NCI-H128 (cell line): ENCODE data around the gene TMEM87A.

Experiments used
- DNase-seq: peaks from one replicate; lab custom pipeline; 2025; ENCODE audit not compliant: unreplicated experiment; lab: John Stamatoyannopoulos, UW

The TMEM87A gene

GRCh38 chr15:42206406-42206805 is 66.8 kb downstream of the TMEM87A start:
- no peak for DNase-seq

DNA sequence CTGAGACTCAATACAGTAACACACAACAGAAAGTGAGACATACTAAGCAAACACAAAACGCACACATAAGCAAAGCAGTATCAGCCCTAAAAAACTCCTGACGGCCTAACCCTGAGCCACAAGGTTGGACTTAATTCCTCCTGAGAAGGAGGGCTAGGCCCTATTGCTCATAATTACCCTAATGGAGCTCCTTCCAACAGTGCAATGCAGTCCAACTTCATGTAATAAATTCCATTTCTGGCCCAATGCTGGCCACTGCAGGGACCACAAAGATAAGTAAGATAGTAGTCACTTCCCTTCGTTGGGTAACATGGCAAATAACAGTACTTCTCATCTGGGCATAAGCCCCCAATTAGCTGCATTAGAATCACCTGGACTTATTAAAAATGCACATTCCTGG is 69.3 kb downstream of the TMEM87A start:
- DNase-seq = no peak

DNA sequence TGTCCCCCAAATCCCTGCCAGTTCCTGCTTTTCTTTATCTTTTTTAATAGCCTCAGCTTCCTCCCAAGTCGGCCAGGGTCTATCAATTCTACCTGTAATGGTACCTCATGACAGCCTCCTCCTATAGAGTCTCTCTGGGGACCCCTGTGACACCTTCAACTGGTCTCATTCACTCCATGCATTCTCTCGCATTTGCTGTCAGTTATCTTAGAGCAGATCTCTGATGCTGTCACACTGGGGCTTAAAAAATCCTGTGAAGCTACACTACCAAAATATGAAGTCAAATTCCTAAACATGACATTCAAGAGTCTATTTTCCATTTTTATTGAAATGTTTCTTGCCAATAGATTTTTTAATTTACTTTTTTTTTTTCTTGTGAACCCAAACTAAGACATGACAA is 70.6 kb downstream of the TMEM87A start:
- DNase-seq = no peak

DNA sequence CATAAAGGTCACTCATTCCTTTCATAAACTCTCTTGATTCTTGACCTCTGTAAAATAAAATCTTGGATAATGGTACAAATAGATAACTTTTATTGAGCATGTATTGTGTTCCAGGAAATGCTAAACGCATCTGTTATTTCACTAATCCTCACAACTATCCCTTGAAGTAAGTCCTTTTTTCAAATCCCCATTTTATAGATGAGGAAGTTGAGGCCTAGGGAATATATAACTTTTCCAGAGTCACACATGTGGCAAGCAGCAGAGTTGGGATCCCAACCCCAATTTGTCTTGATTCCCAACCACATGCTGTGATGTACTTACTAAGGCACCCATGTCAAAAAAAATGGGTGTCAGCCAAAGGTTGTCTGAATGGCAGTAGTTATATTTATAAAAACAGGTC is 71.4 kb downstream of the TMEM87A start:
- no peak for DNase-seq

DNA sequence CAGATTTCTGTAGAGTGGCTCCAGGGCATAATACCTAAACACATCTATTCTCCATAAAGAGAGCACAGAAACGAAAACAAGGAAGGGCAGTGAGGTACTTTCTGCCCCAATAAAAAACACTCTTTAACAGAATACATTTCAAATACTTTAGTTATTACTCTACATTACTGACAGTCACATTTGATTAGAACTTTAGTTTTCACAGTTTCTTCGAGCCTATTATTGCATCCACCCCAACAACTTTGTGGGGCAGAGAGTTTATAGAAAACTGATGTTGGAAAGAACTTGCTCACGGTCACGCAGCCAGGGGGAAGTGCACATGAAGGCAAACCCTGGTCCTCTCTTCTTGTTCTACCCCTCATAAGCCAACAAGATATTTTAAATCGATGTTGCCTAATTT is 74.1 kb downstream of the TMEM87A start:
- no peak for DNase-seq

DNA sequence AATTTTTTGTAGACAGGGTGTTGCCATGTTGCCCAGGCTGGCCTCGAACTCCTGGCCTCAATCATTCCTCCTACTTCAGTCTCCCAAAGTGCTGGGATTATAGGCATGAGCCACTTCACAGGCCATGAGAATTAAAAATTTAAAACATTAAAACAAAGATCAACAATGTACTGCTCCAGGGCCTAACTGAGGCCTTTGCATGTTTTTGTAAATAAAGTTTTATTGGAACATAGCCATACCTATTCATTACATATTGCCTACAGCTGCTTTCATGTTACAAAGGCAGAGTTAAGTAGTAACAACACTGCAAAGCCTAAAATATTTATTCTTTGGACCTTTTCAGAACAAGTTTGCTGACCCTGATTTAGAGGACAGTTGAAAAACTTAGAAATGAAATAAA is 74.7 kb downstream of the TMEM87A start:
- DNase-seq = no peak

DNA sequence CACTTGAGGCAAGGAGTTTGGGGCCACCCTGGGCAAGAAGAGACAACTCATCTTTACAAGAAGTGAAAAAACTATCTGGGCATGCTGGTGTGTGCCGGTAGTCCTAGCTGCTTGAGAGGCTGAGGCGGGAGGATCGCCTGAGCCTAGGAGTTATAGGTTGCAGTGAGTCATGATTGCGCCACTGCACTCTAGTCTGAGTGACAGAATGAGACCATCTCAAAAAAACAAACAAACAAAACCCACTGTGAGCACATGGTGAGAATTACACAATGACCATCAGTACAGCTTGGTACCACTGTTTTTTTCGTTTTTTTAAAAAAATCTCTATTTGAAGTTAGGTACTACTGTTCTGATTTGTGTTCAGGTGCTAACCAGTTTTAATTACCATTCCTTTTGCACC is 78.7 kb downstream of the TMEM87A start:
- DNase-seq = no peak

- no peak for DNase-seq
Observed at GRCh38 chr15:42193383-42193782, 79.8 kb downstream of the TMEM87A start.

DNA sequence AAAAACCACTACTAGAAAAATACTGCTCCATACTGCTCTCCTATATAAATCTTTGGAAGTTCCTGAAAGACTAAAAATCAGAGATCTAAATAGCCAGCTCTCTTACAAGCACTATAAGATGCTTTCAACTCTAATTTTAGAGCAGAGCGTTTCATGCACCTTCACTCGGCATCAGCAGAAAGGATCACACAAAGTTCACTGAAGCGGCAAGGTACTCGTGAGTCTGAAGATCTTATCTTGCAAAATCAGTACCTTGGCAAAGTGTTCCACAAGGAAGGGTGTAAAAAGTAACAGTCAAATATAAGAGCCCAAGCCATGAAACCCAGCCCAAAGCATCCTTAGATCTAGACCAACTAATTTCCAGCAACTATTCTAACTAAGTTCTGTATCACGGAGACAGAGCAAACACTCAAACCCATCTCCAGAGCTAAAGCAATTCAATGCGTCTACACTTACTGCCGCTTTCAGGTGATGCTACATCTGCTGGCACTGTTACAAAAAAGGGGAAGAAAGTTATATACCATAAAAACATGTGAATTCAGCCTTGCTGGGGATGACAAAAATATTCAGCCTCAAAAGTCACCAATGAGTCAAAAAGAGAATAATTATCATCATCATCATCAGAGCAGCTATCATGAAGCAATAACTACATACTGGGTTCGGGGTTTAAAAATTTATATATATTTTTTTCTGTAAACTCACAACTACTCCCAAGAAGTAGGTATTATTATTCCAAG is 81.5 kb downstream of the TMEM87A start:
- DNase-seq = no peak

GRCh38 chr15:42190370-42190769 is 82.9 kb downstream of the TMEM87A start:
- no peak for DNase-seq

DNA sequence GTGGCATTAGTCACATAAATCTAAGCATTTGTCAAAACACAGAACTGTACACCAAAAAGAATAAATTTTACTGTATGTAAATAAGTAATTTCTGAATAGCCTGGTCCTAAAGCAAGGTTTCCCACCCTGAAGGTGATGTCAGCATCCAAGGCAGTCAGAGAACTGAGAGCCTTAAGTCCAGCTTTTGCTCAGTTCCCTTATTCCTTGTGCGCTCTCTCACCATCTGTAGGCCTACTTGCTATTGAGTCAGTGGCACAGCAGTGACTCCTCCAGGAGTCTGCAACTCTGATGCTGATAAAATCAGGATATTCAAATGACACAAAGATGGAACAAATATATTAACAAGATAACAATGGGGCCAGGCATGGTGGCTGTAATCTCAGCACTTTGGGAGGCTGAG is 87.4 kb downstream of the TMEM87A start:
- no peak for DNase-seq

DNA sequence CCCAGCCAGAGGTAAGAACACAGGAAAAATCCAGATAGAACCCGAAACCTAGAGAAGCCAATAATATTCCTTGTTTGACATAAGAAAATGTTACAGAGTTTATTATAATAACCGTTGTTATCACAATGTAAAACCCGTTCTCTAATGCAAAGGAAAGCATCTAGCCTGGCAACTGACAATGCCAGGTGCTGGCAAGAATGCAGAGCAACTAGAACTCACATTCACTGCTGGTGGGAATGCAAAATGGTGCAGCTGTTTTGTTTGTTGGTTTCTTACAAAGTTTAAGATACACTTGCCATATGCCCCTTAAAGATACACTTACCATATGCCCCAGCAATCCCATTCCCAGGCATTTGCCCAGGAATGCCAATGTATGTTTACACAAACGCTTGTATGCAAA is 88.5 kb downstream of the TMEM87A start:
- DNase-seq = no peak

GRCh38 chr15:42184296-42184695 is 88.9 kb downstream of the TMEM87A start:
- DNase-seq = no peak

GRCh38 chr15:42182961-42183360 is 90.3 kb downstream of the TMEM87A start:
- DNase-seq = no peak

DNA sequence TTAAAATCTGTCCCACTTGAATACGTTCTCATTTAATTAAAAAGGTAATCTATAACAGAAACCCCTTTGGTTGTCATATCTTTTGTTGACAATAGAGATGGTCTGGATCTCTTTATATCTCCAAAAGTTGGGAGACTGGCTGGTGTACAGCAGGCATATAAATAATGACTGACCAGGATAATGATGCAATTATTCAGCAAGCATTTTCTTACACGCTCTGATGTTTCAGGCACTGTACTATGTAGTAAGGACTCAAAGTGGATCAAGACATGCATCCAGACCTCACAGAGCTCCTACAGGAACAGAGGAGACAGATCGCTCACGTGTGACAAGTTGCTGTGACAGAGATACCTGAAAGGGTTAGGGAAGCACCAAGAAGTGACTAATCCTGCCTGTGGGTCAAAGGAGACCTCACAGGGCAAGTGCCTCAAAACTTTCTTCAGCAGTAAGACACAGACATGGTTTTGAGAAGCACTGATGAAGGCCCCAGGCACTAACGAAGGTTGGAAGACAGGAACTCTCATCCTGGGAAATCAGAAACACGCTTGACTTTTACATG is 90.8 kb downstream of the TMEM87A start:
- no peak for DNase-seq

DNA sequence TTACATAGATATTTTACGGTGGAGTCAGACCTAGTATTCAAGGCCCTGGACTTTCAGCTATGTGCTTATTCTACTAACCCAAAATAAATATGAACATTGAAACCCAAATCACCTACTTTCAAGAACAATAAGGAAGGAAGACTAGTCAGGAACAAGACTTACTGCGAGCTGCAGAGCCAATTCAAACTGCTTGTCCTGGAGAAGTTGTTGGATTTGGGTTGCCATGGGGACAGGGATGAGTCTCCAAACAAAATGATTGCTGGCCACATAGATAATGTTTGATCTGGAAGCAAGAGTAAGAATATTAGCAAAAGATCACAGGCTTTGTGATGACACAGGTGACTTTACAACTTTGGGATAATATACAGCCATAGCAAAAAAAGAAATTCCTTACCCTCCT is 95.2 kb downstream of the TMEM87A start:
- DNase-seq = no peak

DNA sequence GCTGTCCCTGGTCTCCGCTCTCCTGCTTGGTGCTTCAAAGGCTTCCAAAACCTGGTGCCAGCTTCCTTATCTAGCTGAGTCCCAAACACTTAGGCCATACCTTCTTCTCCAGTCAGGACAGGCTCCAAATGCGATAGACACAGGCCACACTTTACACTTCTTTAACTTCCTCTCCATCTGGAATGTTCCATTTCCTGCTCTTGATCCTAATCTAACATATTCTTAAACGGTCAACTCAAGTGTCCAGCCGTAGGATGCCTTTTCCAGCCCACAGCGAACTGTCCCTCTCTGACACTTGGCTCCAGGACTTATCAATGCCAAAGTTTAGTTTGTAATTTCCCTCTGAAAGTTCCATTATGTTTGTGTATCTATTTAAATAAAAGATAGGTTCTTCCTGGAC is 97.6 kb downstream of the TMEM87A start:
- no peak for DNase-seq

- DNase-seq = no peak
Observed at GRCh38 chr15:42172475-42172874, 100.8 kb downstream of the TMEM87A start.

DNA sequence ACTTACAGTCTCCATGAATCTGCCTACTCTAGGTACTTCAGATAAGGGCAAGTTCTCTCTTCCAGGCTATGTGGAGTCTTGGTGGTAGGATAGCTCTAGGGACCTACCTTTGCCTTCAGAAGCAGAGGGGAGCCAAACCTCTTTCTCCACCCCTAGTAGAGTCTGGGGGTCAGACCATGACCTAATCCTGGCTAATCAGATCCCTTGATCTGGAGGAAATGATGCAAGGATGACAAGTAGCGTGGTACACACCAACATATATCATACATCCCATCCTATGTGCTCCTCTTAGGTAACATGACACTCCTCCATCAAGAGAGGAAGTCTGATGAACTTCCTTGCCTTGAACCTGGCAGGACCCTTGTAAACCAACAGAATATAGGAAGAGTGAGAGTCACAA is 101.4 kb downstream of the TMEM87A start:
- no peak for DNase-seq

- no peak for DNase-seq
Observed at GRCh38 chr15:42171122-42171521, 102.1 kb downstream of the TMEM87A start.

- DNase-seq = no peak
Observed at GRCh38 chr15:42166225-42166940, 106.8 kb downstream of the TMEM87A start.

GRCh38 chr15:42165106-42165505 is 108.1 kb downstream of the TMEM87A start:
- DNase-seq = no peak
